HUES64 (cell line): ENCODE measurements around the gene SERPINH1.

ENCODE experiments used
- H3K27ac ChIP-seq: 2 replicates; pipeline ENCODE4 v1.7.0; 2013; ENCODE audit warnings: low read depth, low read length, inconsistent platforms
- H3K27me3 ChIP-seq: 2 replicates; pipeline ENCODE4 v1.6.1; 2013; ENCODE audit warnings: mild to moderate bottlenecking, low read length; ENCODE audit not compliant: insufficient read depth
- H3K36me3 ChIP-seq: 2 replicates; pipeline ENCODE4 v1.6.1; 2013; ENCODE audit warnings: mild to moderate bottlenecking, low read length; ENCODE audit not compliant: insufficient read depth
- H3K4me1 ChIP-seq: 2 replicates; pipeline ENCODE4 v1.6.1; 2013; ENCODE audit warnings: mild to moderate bottlenecking, low read length, moderate library complexity; ENCODE audit not compliant: insufficient read depth
- H3K4me3 ChIP-seq: 2 replicates; pipeline ENCODE4 v1.5.1; 2013; ENCODE audit warnings: mild to moderate bottlenecking, low read length, moderate library complexity
- H3K9ac ChIP-seq: 2 replicates; pipeline ENCODE4 v1.6.1; 2013; ENCODE audit warnings: mild to moderate bottlenecking, low read depth, low read length
- H3K9me3 ChIP-seq: 2 replicates; pipeline ENCODE4 v1.6.1; 2013; ENCODE audit warnings: low read depth, low read length; ENCODE audit not compliant: insufficient read depth
- WGBS: fragments of 150-250, 120-280 bp; methylation state at CpG from one replicate; pipeline ENCODE4 v1.1.7; 2013; ENCODE audit warnings: missing lambda C conversion rate; 5-methylcytosine and 5-hydroxymethylcytosine counted together

Gene SERPINH1

DNA sequence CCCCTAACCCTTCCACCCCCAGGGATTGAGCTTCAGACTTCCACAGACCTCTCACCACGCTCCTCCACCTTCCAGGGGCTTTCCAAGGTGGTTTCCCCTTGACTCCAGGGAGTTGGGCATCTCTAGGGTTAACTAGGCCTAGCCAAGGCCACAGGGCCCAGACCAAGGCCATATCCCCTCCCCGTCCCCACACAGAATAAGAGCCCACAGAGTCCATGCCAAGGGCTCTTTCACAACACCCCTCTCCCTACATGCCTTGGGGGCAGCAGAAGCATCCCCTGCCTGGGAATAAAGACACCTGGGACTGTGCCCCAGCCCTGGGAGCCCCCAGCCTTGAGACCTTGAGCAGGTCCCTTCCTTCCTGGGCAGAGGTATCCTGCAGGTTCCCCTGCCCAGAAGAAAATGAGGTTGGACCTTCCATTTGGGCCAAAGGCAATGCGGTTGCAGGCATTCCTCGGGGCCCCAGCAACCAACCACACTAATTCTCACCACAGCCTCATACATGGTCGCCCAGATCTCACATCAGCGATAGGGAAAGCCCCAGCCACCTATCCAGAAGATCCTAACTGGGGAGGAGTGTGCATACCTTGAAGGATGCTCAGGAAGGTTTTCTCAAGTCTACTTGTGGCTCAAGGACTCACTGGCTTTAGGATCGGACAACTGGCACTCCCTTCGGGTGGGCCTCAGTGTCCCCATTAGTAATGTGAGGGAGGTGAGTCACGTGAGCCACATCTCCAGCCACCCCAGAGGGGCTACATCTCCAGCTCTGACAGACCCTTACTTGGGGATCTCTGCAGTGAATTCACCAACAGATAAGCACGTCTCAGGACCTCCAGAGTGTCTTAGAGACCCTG, 38.0 kb upstream of the SERPINH1 start:
- Histone ChIP-seq H3K36me3 (no peaks in the 10 kb centered on the region), H3K9ac (no peak overlapping the region), H3K4me3 (peak overlapping the region; percentile 69), H3K27me3 (peaks cover 32% of the 10 kb centered on the region), H3K4me1 (peaks cover 3% of the 10 kb centered on the region; the same call in 1 of the 2 replicates), H3K27ac (no peak overlapping the region), H3K9me3 (no peaks in the 10 kb centered on the region)
- WGBS: 76% methylated on average over 10 of the region's 10 CpGs

DNA sequence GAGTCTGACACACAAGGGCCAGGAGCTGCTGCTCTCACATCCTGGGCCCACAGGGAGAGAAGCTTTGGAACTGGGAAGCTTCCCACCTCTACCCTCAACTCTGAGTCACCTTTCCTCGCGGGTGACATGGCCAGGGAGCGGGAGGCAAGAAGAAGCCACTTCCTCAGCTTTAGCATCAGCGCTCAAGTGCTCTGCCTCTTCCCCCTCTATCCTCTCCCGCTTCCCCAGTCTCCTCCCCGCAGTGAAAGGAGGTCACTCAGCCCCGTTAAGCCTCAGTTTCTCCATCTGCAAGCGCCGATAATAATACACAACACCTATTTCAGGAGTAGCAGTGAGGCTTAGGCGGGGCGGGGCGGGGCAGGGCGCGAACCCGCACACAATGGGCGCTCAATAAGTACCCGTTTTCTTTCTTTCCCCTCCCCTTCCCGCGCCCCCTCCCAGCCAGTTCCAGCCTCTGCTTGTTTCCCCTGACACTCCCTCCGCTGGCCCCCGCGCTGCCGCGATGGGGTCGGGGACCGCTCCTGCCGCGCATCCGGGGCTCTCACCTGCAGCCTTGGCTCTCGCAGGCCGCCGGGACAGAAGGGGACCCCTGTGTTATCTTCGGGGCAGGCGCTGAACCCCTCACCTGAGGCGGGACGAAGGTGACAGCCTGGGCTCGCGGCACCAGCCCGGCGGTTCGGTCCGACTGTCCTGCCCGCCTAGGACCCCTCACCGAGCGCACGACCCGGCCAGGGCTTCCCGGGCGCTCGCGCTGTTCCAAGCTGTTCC, 37.2 kb upstream of the SERPINH1 start:
- Histone ChIP-seq H3K27me3 (peaks cover 32% of the 10 kb centered on the region), H3K9me3 (no peaks in the 10 kb centered on the region), H3K27ac (no peak overlapping the region), H3K9ac (peak overlapping the region; percentile 61), H3K36me3 (no peaks in the 10 kb centered on the region), H3K4me1 (peaks cover 3% of the 10 kb centered on the region; the same call in 1 of the 2 replicates), H3K4me3 (peak overlapping the region; percentile 69)
- WGBS: 2% methylated on average over 51 of the region's 51 CpGs

DNA sequence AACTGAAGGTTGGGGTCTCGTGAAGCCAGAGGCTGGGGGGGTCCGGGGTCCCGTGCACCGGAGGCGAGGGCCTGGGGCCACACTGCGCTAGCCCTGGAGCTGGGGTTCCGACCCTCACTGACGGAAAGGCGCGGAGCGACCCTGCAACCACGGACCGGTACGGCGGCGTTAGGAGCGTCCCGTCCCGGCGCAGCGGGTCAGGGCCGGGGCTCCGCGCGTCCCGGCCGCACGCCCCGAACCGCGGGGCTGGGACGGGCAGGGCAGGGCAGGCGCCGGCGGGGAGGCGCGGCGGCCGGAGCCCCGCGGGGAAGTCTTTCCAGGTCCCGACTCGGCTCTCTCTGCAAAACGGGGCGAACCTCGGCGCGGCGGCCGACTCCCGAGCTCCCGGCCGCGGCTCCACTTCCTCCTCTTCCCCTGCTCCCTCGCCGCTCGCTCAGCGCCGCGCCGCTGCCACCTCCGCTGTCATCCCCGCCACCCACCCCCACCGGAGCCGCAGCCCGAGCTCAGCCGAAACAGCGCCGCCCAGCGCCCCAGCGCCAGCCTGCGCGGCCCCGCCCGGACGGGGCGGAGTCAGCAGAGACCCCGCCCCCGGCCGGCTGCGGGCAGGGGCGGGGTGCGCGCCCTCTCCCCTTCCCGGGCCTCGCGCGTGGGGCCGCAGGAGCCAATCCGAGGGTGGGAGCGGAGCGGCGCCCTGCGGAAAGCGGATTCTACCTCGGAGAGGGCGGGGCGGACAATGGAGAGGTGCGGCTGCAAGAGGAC, 36.4 kb upstream of the SERPINH1 start, which contains the start of gene GDPD5:
Gene GDPD5 (minus strand): TSS at position 509 of the 759 bp plus-strand sequence. CDS start 48,206 bp downstream, outside the sequence.
- Histone ChIP-seq H3K9me3 (no peaks in the 10 kb centered on the region), H3K4me3 (peak within 1 kb of the TSS; percentile 69), H3K27ac (no peak within 1 kb of the TSS; the same call in 1 of the 2 replicates), H3K27me3 (peaks cover 32% of the 10 kb centered on the region), H3K9ac (peak within 1 kb of the TSS; percentile 61), H3K4me1 (peaks cover 3% of the 10 kb centered on the region; the same call in 1 of the 2 replicates), H3K36me3 (no peaks in the 10 kb centered on the region)
- WGBS: under 1% methylated on average over 99 of the region's 99 CpGs

DNA sequence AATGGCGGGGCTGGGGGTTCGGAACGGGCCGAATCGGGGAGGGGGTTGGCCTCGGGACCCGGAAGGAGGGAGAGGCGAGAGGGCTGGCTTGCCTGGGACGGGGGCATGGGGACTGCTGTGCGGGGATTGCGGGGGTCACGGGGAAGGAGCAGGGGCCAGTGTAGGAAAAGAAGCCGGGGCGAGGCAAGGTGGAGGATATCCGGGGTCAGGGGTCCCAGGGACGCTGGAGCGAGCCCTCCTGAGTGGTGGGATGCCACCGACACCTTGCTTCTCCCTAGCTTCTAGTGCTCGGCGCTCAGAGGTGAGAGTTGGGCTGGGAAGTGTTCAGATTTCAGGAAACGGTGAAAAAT, 35.9 kb upstream of the SERPINH1 start:
- peaks cover 3% of the 10 kb centered on the region; the same call in 1 of the 2 replicates for H3K4me1 ChIP-seq
- no peak overlapping the region; the same call in 1 of the 2 replicates for H3K27ac ChIP-seq

DNA sequence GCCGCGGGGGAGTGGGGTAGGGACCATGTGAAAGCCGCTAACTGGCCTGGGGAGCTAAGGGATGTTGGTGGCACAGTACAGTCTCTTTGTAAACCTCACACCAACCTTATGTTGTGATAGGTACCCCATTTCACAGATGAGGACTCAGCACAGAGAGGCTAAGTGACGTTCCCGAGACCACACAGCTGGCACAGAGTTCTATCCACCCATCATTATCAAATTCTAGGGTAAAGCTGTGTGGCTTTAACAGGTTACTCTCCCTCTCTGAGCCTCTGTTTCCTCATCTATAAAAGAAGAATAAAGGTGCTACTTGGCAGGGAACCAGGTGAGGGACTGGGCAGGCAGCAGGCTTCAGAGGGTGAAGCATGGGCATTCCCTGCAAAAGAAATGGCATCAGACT, 34.9 kb upstream of the SERPINH1 start:
- no peak overlapping the region for H3K27ac ChIP-seq
- H3K9me3 ChIP-seq: no peaks in the 10 kb centered on the region
- peaks cover 32% of the 10 kb centered on the region for H3K27me3 ChIP-seq
- H3K4me3 ChIP-seq: no peak overlapping the region
- peaks cover 3% of the 10 kb centered on the region; the same call in 1 of the 2 replicates for H3K4me1 ChIP-seq
- WGBS: 93% methylated on average over 5 of the region's 5 CpGs
- H3K36me3 ChIP-seq: no peaks in the 10 kb centered on the region
- H3K9ac ChIP-seq: no peak overlapping the region

More for the DNA sequence above, 35.9 kb upstream of the SERPINH1 start:
- under 1% methylated on average over 21 of the region's 21 CpGs for WGBS
- H3K36me3 ChIP-seq: no peaks in the 10 kb centered on the region
- H3K27me3 ChIP-seq: peaks cover 32% of the 10 kb centered on the region
- peak overlapping the region; percentile 57 for H3K9ac ChIP-seq
- H3K9me3 ChIP-seq: no peaks in the 10 kb centered on the region
- H3K4me3 ChIP-seq: peak overlapping the region; percentile 69

DNA sequence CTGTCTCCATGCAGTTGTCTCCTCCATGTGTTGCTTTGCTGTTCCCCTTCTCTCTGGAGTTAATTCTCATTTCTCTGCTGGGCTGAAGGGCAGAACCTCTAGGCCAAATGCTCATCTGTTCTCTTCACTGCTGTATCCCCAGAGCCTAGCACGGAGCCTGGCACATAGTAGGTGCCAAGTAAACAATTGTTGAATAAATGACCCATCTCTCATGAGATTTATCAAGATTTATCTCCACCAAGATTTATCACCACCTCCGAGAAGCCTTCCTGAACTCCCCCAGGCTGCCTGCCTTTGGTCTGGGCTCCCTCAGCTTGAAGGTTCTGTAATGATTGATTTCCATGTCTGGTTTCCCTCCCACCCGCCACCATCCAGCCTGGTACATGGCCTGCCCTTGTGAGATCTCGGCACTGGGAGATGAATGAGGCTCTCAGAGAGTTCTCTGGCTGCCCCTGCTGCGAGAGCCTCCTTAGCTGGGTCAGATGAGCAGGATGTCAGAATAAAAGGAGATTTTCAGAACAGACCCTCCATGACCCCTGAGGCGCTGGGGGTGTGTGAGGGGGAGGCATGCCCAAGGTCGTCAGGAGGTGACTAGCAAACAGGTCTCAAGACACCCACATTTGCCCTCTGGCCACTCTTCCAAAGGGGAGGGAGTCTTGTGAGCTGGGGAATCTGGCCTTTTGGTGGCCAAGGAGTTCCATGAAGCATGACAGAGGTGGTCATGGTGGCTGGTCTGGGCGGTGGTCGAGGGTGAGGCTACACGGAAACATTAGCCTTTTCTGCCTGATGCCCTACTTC, 33.9 kb upstream of the SERPINH1 start:
- Histone ChIP-seq H3K36me3 (no peaks in the 10 kb centered on the region), H3K27ac (no peak overlapping the region), H3K27me3 (peaks cover 27% of the 10 kb centered on the region), H3K9ac (no peak overlapping the region), H3K4me3 (no peak overlapping the region), H3K9me3 (no peaks in the 10 kb centered on the region), H3K4me1 (peaks cover 3% of the 10 kb centered on the region; the same call in 1 of the 2 replicates)
- 68% methylated on average over 10 of the region's 10 CpGs for WGBS

DNA sequence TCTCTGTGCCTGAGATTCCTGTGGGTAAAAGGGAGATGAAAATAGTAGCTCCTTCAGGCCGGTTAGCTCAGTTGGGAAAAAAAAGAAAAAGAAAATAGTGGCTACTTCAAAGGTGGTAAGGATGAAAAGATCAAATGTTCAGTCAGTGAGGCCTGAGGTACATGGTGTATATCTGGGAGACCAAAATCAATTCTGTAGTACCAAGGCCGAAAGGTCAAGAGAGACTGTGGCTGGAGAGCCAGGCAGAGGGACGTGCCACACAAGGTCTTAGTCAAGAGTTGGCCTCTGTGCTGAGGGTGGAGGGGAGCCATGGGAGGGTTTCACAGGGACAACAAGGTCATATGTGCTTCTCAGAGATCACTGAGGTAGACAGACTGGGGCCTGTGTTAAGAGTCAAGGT, 31.5 kb upstream of the SERPINH1 start:
- Histone ChIP-seq H3K9me3 (no peaks in the 10 kb centered on the region), H3K9ac (no peak overlapping the region), H3K4me1 (no peaks in the 10 kb centered on the region; the same call in 1 of the 2 replicates), H3K27ac (no peak overlapping the region), H3K4me3 (no peak overlapping the region), H3K27me3 (peaks cover 4% of the 10 kb centered on the region; the same call in 1 of the 2 replicates), H3K36me3 (no peaks in the 10 kb centered on the region)
- 77% methylated on average over 3 of the region's 3 CpGs for WGBS

GRCh38 chr11:75531325-75531724, 30.7 kb upstream of the SERPINH1 start:
- Histone ChIP-seq H3K4me3 (no peak overlapping the region), H3K4me1 (no peaks in the 10 kb centered on the region; the same call in 1 of the 2 replicates), H3K9me3 (no peaks in the 10 kb centered on the region), H3K9ac (no peak overlapping the region), H3K36me3 (no peaks in the 10 kb centered on the region), H3K27ac (no peak overlapping the region), H3K27me3 (peaks cover 4% of the 10 kb centered on the region; the same call in 1 of the 2 replicates)
- 63% methylated on average over 4 of the region's 4 CpGs for WGBS

GRCh38 chr11:75532200-75533048, 29.6 kb upstream of the SERPINH1 start:
- H3K4me3 ChIP-seq: peak overlapping the region; percentile 34; the same call in 1 of the 2 replicates
- no peaks in the 10 kb centered on the region for H3K36me3 ChIP-seq
- H3K9ac ChIP-seq: no peak overlapping the region
- no peaks in the 10 kb centered on the region; the same call in 1 of the 2 replicates for H3K4me1 ChIP-seq
- 48% methylated on average over 5 of the region's 7 CpGs for WGBS
- H3K27me3 ChIP-seq: no peaks in the 10 kb centered on the region
- no peaks in the 10 kb centered on the region for H3K9me3 ChIP-seq
- H3K27ac ChIP-seq: no peak overlapping the region
